ENCODE results near the gene SETD5. TPM values are rescaled to one million over a fixed set of nuclear protein-coding genes. Genes with fewer than 3 reads are reported as not detected.

Gene SETD5
- 100 to 1,000 TPM; 146 to 149 TPM for total RNA-seq

GRCh38 chr3:9397332-9397905, at the start of gene SETD5:
Gene SETD5 (plus strand): TSS chr3:9397615. CDS start chr3:9428939, 31,324 bp downstream.
- Mint-ChIP-seq H3K9me3 (no peaks in the 10 kb centered on the region), H3K4me3 (peak within 1 kb of the TSS; percentile 98), H3K27ac (peak within 1 kb of the TSS; percentile 98), H3K36me3 (peaks cover 28% of the 10 kb centered on the region), H3K4me1 (peaks cover 48% of the 10 kb centered on the region), H3K27me3 (no peaks in the 10 kb centered on the region)
- peak; percentile 62 for ATAC-seq (ENCODE audit: low read depth)
- peak; percentile 100 for DNase-seq
- POLR2A ChIA-PET, result interaction anchor here (0.6 to 5.8 kb wide), 18 partner anchors 9 to 851 kb away, joined by 3 to 98 read pairs (median 4); partner anchors contain the start of genes MTMR14, SRGAP3, TATDN2 and THUMPD3

GRCh38 chr3:9347887-9348286, 49.5 kb upstream of the SETD5 start:
- H3K4me1 Mint-ChIP-seq, result peaks cover under 1% of the 10 kb centered on the region
- no peak for ATAC-seq (ENCODE audit: low read depth)

GRCh38 chr3:9349321-9350117, 47.9 kb upstream of the SETD5 start:
- no peaks in the 10 kb centered on the region for H3K27me3 Mint-ChIP-seq
- no peak overlapping the region for H3K4me3 Mint-ChIP-seq
- H3K27ac Mint-ChIP-seq, result no peak overlapping the region
- ATAC-seq (ENCODE audit: low read depth), result no peak
- peaks cover 5% of the 10 kb centered on the region for H3K4me1 Mint-ChIP-seq
- DNase-seq, result no peak
- H3K36me3 Mint-ChIP-seq, result no peaks in the 10 kb centered on the region
- no peaks in the 10 kb centered on the region for H3K9me3 Mint-ChIP-seq
- POLR2A ChIA-PET, result no interaction called here

More at GRCh38 chr3:9347887-9348286, 49.5 kb upstream of the SETD5 start:
- H3K4me3 Mint-ChIP-seq, result no peak overlapping the region
- H3K27ac Mint-ChIP-seq, result no peak overlapping the region
- POLR2A ChIA-PET, result no interaction called here
- no peaks in the 10 kb centered on the region for H3K9me3 Mint-ChIP-seq
- no peak for DNase-seq
- H3K27me3 Mint-ChIP-seq, result no peaks in the 10 kb centered on the region
- no peaks in the 10 kb centered on the region for H3K36me3 Mint-ChIP-seq

- Mint-ChIP-seq H3K27ac (no peak overlapping the region), H3K9me3 (no peaks in the 10 kb centered on the region), H3K4me3 (no peak overlapping the region), H3K4me1 (peaks cover 12% of the 10 kb centered on the region), H3K27me3 (no peaks in the 10 kb centered on the region), H3K36me3 (no peaks in the 10 kb centered on the region)
- POLR2A ChIA-PET, result no interaction called here
- ATAC-seq (ENCODE audit: low read depth) (no peak), DNase-seq (no peak)
Observed at GRCh38 chr3:9351709-9352126, 45.7 kb upstream of the SETD5 start.

- Mint-ChIP-seq H3K27me3 (no peaks in the 10 kb centered on the region), H3K27ac (peak overlapping the region; percentile 81), H3K9me3 (no peaks in the 10 kb centered on the region), H3K4me1 (peaks cover 12% of the 10 kb centered on the region), H3K36me3 (no peaks in the 10 kb centered on the region), H3K4me3 (peak overlapping the region; percentile 3)
- DNase-seq (peak; percentile 51), ATAC-seq (ENCODE audit: low read depth) (peak; percentile 72)
- POLR2A ChIA-PET, result interaction anchor here (1.2 to 2.0 kb wide), 2 partner anchors 10 to 68 kb away, joined by 3 to 18 read pairs; partner anchors contain the start of gene THUMPD3
Observed at GRCh38 chr3:9352917-9353752, 44.3 kb upstream of the SETD5 start.

GRCh38 chr3:9361691-9362388, 35.6 kb upstream of the SETD5 start:
- no peak overlapping the region for H3K27ac Mint-ChIP-seq
- no peak overlapping the region for H3K4me3 Mint-ChIP-seq
- H3K4me1 Mint-ChIP-seq, result peaks cover 11% of the 10 kb centered on the region
- POLR2A ChIA-PET, result interaction anchor here (0.6 to 2.9 kb wide), 10 partner anchors 9 to 780 kb away, joined by 3 to 98 read pairs (median 6); partner anchors contain the start of genes MTMR14, SETD5 and VHL
- H3K9me3 Mint-ChIP-seq, result peaks cover 2% of the 10 kb centered on the region
- no peak for ATAC-seq (ENCODE audit: low read depth)
- DNase-seq, result no peak
- peaks cover 6% of the 10 kb centered on the region for H3K27me3 Mint-ChIP-seq
- peaks cover 11% of the 10 kb centered on the region for H3K36me3 Mint-ChIP-seq

- peak; percentile 95 for DNase-seq
- Mint-ChIP-seq H3K27me3 (peaks cover 6% of the 10 kb centered on the region), H3K27ac (peak within 1 kb of the TSS; percentile 96), H3K9me3 (peaks cover 2% of the 10 kb centered on the region), H3K4me1 (peaks cover 11% of the 10 kb centered on the region), H3K36me3 (peaks cover 11% of the 10 kb centered on the region), H3K4me3 (peak within 1 kb of the TSS; percentile 93)
- ATAC-seq (ENCODE audit: low read depth), result peak; percentile 96
- POLR2A ChIA-PET, result interaction anchor here (0.7 to 2.9 kb wide), 17 partner anchors 10 to 779 kb away, joined by 3 to 98 read pairs (median 4); partner anchors contain the start of genes ARPC4, MTMR14, SETD5 and TADA3
Observed at GRCh38 chr3:9362731-9363530, 34.5 kb upstream of the SETD5 start, which contains the start of gene THUMPD3. Gene THUMPD3 (plus strand): TSS chr3:9363054. CDS start chr3:9365069, 2,015 bp downstream.

- Mint-ChIP-seq H3K36me3 (peaks cover 35% of the 10 kb centered on the region), H3K27ac (no peak overlapping the region), H3K4me3 (no peak overlapping the region), H3K27me3 (no peaks in the 10 kb centered on the region), H3K9me3 (no peaks in the 10 kb centered on the region), H3K4me1 (peaks cover 24% of the 10 kb centered on the region)
- no peak for DNase-seq
- no peak for ATAC-seq (ENCODE audit: low read depth)
- POLR2A ChIA-PET, result no interaction called here
Observed at GRCh38 chr3:9369508-9369907, 27.9 kb upstream of the SETD5 start.

GRCh38 chr3:9373465-9373864, 23.9 kb upstream of the SETD5 start:
- peak overlapping the region; percentile 62 for H3K4me3 Mint-ChIP-seq
- peaks cover 55% of the 10 kb centered on the region for H3K36me3 Mint-ChIP-seq
- no peak for DNase-seq
- no peaks in the 10 kb centered on the region for H3K27me3 Mint-ChIP-seq
- peak overlapping the region; percentile 70 for H3K27ac Mint-ChIP-seq
- peaks cover 18% of the 10 kb centered on the region for H3K4me1 Mint-ChIP-seq
- POLR2A ChIA-PET, result interaction anchor here (1.5 kb wide), 2 partner anchors 11 to 24 kb away, joined by 6 read pairs; partner anchors contain the start of genes SETD5 and THUMPD3
- peak; percentile 66 for ATAC-seq (ENCODE audit: low read depth)
- no peaks in the 10 kb centered on the region for H3K9me3 Mint-ChIP-seq

GRCh38 chr3:9377981-9378380, 19.4 kb upstream of the SETD5 start:
- POLR2A ChIA-PET, result interaction anchor here (1.3 kb wide), 1 partner anchor 16 kb away, joined by 3 read pairs; no protein-coding TSS in a partner anchor
- no peak overlapping the region for H3K27ac Mint-ChIP-seq
- peaks cover 13% of the 10 kb centered on the region for H3K4me1 Mint-ChIP-seq
- no peak for DNase-seq
- ATAC-seq (ENCODE audit: low read depth), result no peak
- H3K4me3 Mint-ChIP-seq, result no peak overlapping the region
- H3K36me3 Mint-ChIP-seq, result peaks cover 46% of the 10 kb centered on the region
- H3K27me3 Mint-ChIP-seq, result no peaks in the 10 kb centered on the region
- H3K9me3 Mint-ChIP-seq, result no peaks in the 10 kb centered on the region

- POLR2A ChIA-PET, result no interaction called here
- peaks cover 3% of the 10 kb centered on the region for H3K4me1 Mint-ChIP-seq
Observed at GRCh38 chr3:9379327-9379726, 18.1 kb upstream of the SETD5 start.

GRCh38 chr3:9380014-9380413, 17.4 kb upstream of the SETD5 start:
- Mint-ChIP-seq H3K4me1 (peaks cover 3% of the 10 kb centered on the region), H3K27ac (no peak overlapping the region), H3K4me3 (no peak overlapping the region), H3K27me3 (no peaks in the 10 kb centered on the region), H3K9me3 (no peaks in the 10 kb centered on the region), H3K36me3 (peaks cover 37% of the 10 kb centered on the region)
- DNase-seq, result no peak
- POLR2A ChIA-PET, result no interaction called here
- ATAC-seq (ENCODE audit: low read depth), result no peak

More at GRCh38 chr3:9379327-9379726, 18.1 kb upstream of the SETD5 start:
- H3K27ac Mint-ChIP-seq, result no peak overlapping the region
- no peak overlapping the region for H3K4me3 Mint-ChIP-seq
- DNase-seq (no peak), ATAC-seq (ENCODE audit: low read depth) (no peak)
- peaks cover 39% of the 10 kb centered on the region for H3K36me3 Mint-ChIP-seq
- H3K9me3 Mint-ChIP-seq, result no peaks in the 10 kb centered on the region
- H3K27me3 Mint-ChIP-seq, result no peaks in the 10 kb centered on the region

Data from activated naive CD8-positive, alpha-beta T cell treated with anti-CD3 and anti-CD28 coated beads, Interleukin-2, amount 10 ng/mL, durations not matched to agents 7 days and 5 days (primary cell).